Epithelial cell of proximal tubule (primary cell): ENCODE results near the gene PEAK1. TPM values are rescaled to one million over a fixed set of nuclear protein-coding genes. Genes with fewer than 3 reads are reported as not detected.

ENCODE experiments used
- DNase-seq: peaks from one replicate; pipeline ENCODE4 v3.0.0-alpha.2; 2011; ENCODE audit warnings: low read depth
- H3K4me3 ChIP-seq: 2 replicates; pipeline ENCODE4 v1.5.1; 2011; ENCODE audit warnings: low read depth, mild to moderate bottlenecking, low read length
- CTCF ChIP-seq: conservative IDR thresholded peaks from 2 replicates; pipeline ENCODE4 v1.5.1; 2012; ENCODE audit warnings: low read depth, mild to moderate bottlenecking, low read length
- total RNA-seq: library from RNA; depleted of rRNA; stranded (reverse); fragments of >200 nt; gene quantifications from 2 replicates; pipeline ENCODE4 v1.2.3, GENCODE V29; 2015

The PEAK1 gene
- total RNA-seq, 1 donor from 2014 or later, result 8.1 TPM

GRCh38 chr15:77066971-77067690 lies 352.8 kb downstream of the PEAK1 start:
- no peak overlapping the region for H3K4me3 ChIP-seq
- TF ChIP-seq CTCF, result no peak
- DNase-seq, result no peak

GRCh38 chr15:77064539-77065308 lies 355.2 kb downstream of the PEAK1 start:
- peak overlapping the region; percentile 6 for H3K4me3 ChIP-seq
- peak; percentile 21 for TF ChIP-seq CTCF
- peak; percentile 95 for DNase-seq

- no peak for DNase-seq
Measured at GRCh38 chr15:77064063-77064462, 355.8 kb downstream of the PEAK1 start.

GRCh38 chr15:77063249-77063648 lies 356.7 kb downstream of the PEAK1 start:
- H3K4me3 ChIP-seq, result no peak overlapping the region
- no peak for DNase-seq
- no peak for TF ChIP-seq CTCF

More at GRCh38 chr15:77064063-77064462, 355.8 kb downstream of the PEAK1 start:
- H3K4me3 ChIP-seq, result no peak overlapping the region
- TF ChIP-seq CTCF, result no peak

- no peak for TF ChIP-seq CTCF
- H3K4me3 ChIP-seq, result no peak overlapping the region
- no peak for DNase-seq
Measured at GRCh38 chr15:77060546-77060945, 359.4 kb downstream of the PEAK1 start.

- TF ChIP-seq CTCF, result no peak
- no peak overlapping the region for H3K4me3 ChIP-seq
- no peak for DNase-seq
Measured at GRCh38 chr15:77059786-77060361, 360.0 kb downstream of the PEAK1 start.
